Keratinocyte (primary cell): ENCODE measurements around the gene CINP.

Source experiments
- EZH2 ChIP-seq: IDR thresholded peaks from one replicate; pipeline ENCODE4 v1.6.1; 2012; ENCODE audit warnings: inconsistent platforms, mild to moderate bottlenecking, low read length, moderate library complexity
- TF ChIP-seq, protein P1 (sequence below), 3 experiments: IDR thresholded peaks in 1 of 3; conservative IDR thresholded peaks in 1 of 3; optimal IDR thresholded peaks in 1 of 3; 2 replicates in 2 of 3; 3 replicates in 1 of 3; pipeline versions ENCODE3 to v1.5.1; 2011; ENCODE audit warnings: low read length in 3 of 3, mild to moderate bottlenecking in 3 of 3, moderate library complexity in 2 of 3, control low read depth in 1 of 3, inconsistent platforms in 1 of 3; ENCODE audit not compliant: insufficient read depth in 2 of 3; ENCODE audit errors: extremely low read depth in 1 of 3

- TF ChIP-seq, protein P1, sequence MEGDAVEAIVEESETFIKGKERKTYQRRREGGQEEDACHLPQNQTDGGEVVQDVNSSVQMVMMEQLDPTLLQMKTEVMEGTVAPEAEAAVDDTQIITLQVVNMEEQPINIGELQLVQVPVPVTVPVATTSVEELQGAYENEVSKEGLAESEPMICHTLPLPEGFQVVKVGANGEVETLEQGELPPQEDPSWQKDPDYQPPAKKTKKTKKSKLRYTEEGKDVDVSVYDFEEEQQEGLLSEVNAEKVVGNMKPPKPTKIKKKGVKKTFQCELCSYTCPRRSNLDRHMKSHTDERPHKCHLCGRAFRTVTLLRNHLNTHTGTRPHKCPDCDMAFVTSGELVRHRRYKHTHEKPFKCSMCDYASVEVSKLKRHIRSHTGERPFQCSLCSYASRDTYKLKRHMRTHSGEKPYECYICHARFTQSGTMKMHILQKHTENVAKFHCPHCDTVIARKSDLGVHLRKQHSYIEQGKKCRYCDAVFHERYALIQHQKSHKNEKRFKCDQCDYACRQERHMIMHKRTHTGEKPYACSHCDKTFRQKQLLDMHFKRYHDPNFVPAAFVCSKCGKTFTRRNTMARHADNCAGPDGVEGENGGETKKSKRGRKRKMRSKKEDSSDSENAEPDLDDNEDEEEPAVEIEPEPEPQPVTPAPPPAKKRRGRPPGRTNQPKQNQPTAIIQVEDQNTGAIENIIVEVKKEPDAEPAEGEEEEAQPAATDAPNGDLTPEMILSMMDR (optimal IDR thresholded peaks at IDR 0.05 in 1 of 3, IDR thresholded peaks at IDR 0.05 in 1 of 3, conservative IDR thresholded peaks at IDR 0.05 in 1 of 3; ENCODE audit: extremely low read depth in 1 of 3, insufficient read depth in 2 of 3, low read length in 3 of 3), result no peak
- no peak for TF ChIP-seq EZH2
These were observed at the start of gene CINP, which contains the start of gene TECPR2 for GRCh38 chr14:102362545-102363181.
